Raji (cell line): ENCODE measurements around the gene KRTAP5-1.

ENCODE experiments used
- POLR2A ChIP-seq: IDR thresholded peaks from 2 replicates; pipeline ENCODE4 v1.6.1; 2011; ENCODE audit warnings: low read depth, low read length, control low read depth; ENCODE audit not compliant: insufficient read depth

KRTAP5-1 gene

GRCh38 chr11:1563697-1564534 is 21.2 kb downstream of the KRTAP5-1 start:
- TF ChIP-seq POLR2A, result no peak

DNA sequence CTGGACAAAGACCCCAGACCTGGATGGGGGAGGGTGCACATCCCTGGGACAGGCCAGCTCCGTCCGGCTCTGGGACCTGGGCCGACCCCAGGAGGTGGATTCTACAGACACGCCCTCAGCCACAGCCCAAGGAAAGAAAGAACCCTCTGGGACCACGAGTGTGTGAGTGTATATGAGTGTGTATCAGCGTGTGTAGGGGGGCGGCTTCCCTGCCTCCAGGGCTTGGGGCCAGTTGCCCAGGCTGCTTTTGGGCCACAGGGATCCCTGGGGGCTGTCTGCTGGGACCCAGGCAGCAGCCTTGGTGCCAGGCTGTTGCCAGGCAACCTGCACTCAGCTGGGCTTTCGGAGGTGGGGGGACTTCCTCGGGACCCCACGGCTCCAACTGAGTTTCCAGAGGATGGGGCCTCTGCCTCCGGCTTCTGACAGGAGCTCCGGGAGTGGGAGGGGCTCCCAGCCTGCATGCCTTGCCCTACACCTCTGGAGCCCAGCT is 21.9 kb downstream of the KRTAP5-1 start:
- no peak for TF ChIP-seq POLR2A

DNA sequence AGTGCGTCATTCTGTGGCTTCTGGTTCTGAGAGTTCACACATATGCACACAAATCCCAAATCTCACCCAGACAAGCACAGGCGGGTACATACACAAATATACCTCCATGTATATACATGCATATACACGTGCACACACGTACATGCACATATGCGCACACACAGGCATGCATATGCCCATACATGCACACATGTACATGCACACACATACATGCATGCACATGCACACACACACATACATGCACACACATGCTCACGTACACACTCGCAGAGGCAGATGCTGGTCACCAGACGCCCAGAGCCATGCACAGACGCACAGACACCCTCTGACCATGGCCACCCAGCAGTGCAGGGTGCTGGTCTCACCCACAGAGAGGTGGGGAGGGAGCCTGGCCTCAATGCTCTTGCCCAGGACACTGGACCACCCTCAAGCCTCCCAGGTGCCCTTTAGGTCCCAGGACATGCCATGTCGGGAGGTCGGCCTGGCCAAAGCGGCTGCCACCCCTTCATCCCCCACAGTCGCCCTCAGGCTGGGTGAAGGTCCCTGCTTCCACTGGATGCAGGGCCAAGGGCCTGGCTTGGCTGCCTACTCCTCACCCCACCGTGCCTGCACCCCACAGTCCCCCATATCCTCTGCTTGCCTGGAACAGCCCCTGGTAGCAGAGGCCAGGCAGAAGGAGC is 22.5 kb downstream of the KRTAP5-1 start:
- no peak for TF ChIP-seq POLR2A

- no peak for TF ChIP-seq POLR2A
These were observed 23.1 kb downstream of the KRTAP5-1 start for GRCh38 chr11:1561955-1562354.

DNA sequence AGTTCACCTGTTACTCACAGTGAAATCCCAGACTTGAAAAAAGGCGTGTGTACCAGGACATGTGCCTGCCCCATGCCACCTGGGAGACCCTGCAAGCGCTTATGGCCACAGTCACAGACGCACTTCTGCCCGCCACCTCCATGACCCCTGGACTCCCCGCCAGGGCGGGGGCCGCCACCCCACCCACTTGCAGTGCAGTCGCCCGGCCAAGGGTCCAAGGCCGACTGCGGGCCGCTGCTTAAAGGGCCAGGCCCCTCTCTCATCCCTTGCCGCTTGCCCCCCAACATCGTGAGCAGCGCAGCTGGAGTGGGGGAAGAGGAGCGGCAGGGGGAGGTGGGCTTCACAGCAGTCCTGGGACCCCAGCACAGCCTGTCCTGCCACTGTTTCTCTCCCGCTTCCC is 23.8 kb downstream of the KRTAP5-1 start:
- no peak for TF ChIP-seq POLR2A

- TF ChIP-seq POLR2A, result no peak
These were observed 24.3 kb downstream of the KRTAP5-1 start for GRCh38 chr11:1560649-1561251.

DNA sequence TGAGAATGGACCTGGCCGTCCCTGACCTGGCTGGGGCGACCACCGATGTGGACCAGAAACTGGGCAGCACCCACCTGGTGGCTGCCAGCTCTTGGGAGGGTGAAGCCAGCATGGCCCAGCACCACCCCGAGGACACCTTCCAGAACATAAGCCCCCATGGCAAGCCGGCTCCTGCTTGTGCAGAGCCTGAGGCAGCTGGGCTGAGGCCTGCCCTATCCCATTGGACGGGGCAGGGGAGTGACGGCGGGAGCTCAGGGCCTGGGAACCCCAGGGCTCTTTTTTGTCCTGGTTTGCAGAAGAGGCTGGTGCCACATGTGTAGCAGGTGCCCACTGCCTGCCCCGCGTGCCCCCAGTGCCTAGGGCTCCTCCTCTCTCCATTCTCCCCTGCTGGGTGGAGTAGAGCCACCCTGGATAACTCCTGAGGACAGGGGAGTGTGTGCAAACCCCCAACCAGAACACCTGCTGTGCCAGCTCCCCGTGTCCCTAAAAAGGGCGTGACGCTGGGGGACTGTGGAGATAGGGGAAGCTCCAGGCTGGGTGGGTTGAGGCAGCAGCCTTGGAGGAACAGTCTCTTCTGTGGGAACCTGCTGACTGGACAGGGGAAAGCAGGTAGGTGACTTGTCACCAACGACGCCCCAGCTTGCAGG is 25.0 kb downstream of the KRTAP5-1 start:
- TF ChIP-seq POLR2A, result no peak

GRCh38 chr11:1559111-1559951 is 25.8 kb downstream of the KRTAP5-1 start:
- no peak for TF ChIP-seq POLR2A

DNA sequence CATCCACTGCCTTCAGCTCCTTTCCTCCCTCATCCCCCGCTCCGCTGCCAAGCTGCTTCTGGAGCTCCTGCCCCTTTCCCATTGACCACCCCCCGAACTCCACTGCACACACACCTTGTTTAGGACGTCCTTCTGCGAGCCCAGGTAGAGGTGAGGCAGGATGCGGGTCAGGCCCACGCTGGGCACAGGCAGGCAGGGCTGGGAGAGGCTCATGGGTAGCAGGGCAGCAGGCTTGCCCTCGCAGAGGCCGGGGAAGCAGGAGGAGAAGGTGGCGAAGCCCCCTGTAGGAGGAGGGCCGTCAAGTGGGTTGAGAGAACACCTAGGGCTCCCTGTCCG is 26.3 kb downstream of the KRTAP5-1 start:
- TF ChIP-seq POLR2A, result no peak

DNA sequence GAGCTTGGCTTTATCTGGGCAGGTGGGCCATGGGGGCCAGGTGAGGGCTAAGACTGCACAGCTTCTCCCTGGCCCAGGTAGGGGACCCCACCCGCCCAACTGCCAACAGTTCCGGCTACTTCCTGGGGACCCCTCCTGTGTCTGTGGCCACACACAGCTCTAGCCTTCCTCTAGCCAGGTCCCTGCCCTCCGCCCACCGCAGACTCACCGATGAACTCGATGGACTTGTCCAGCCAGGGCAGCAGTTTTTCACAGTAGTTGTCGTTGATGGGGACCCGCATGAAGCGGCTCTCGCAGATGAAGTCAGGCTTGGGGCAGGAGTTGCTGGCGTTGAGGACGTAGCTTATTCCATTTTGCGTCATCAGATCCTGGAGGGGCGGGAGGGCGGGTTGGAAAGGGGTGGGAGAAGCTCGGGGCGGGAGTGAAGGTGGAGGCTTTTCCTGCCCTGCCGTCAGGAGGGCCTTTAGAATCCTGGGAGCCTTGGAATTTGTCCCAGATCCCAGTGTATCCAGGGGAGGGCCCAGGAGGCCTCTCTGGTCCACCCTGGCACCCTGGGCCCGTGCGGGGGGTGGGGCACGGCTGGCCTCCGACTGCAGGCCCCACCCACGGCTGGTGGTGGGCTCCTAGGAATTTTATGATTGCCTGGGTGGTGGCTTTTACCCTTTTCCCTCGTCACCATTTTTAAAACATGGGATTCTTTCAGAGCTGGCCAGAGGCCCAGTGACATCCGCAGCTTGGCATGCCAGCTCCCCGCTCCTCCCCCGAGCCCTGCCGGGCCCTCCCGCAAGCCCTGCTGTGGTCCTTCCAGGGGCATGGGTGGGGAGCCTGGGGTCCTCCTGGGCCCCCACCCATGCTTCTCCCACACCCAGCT is 26.9 kb downstream of the KRTAP5-1 start:
- no peak for TF ChIP-seq POLR2A

DNA sequence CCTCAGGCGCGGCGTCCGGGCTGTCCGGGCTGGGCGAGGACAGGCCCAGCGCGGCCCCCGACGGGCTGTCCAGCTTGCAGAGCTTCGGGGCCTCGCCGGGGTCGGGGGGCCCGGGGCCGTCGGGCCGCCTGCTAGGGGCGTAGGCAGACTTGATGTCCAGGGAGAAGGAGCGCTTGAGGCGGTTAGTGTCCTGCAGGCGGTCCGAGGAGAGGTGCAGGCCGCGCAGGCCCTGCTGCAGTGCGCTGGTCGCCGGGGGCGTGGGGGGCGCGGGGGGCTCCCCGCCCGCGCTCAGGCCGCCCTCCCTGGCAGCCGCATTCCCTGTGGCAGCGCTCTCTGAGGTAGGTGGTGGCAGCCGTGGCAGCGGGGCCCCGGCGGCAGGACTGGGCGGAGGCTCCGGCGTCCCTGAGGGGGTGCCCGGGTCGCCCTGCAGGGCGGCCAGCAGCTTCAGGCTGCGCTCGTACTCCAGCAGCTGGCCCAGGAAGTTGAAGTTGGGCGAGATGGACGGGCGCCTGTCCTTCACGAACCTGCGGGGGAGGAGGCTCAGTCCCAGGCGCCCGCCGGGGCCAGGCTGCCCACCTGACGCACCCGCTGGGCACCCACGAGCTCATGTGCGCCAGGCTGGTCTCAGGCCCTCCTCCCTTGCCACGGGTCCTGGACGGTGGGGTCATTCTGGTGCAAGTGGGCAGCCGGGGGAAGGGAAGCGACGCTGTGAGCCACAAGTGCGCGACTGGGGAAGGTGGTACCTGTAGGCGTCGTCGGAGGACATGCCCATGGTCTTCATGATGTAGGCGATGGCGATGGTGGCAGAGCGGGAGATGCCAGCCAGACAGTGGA is 27.8 kb downstream of the KRTAP5-1 start:
- TF ChIP-seq POLR2A, result no peak

GRCh38 chr11:1556278-1556902 is 28.7 kb downstream of the KRTAP5-1 start:
- TF ChIP-seq POLR2A, result no peak
